ENCODE results near the gene VAMP1.

VAMP1 gene

DNA sequence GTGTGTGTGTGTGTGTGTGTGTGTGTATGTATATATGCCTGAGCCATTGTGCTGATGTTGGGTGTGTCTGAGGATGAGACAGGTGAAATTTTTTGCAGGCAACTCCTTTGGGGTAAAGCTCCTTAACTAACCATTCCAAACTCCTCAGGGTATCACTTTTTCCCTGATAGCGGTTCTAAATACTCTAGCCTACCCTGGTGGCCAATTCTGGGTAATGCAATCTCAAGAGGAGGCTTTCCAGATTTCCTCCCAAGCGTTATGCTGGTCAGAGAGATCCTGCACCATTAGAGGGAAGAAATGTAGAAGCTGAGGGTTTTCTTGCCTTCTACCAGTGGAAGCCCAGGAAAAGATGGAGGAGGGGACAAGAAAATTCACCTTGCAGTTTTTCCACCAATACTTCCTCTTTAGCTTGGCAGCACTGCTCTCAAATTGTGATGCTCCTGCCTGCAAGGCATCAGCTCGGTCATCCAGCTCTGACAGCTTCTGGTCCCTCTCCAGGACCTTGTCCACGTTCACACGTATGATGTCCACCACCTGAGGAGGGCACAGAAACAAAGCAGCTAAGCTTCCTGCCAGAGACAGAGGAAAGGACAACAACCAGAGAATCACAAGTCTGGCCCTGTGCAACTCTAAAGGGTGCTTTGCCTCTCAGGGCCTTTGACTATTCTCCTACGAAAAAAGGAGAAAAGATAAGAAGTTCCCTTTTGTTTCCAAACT lies 4.9 kb downstream of the VAMP1 start:
- no peak for TF ChIP-seq TAF1 (IDR thresholded peaks at IDR 0.05; ENCODE audit: borderline replicate concordance, insufficient read depth, low read length)
- no peak for TF ChIP-seq FOXP2 (optimal IDR thresholded peaks at IDR 0.05; ENCODE audit: borderline replicate concordance, extremely low read depth, extremely low read length, insufficient read depth)
- TF ChIP-seq SIN3A (IDR thresholded peaks at IDR 0.05; ENCODE audit: borderline replicate concordance, insufficient read depth, low read length), result no peak
- TF ChIP-seq, protein P1, sequence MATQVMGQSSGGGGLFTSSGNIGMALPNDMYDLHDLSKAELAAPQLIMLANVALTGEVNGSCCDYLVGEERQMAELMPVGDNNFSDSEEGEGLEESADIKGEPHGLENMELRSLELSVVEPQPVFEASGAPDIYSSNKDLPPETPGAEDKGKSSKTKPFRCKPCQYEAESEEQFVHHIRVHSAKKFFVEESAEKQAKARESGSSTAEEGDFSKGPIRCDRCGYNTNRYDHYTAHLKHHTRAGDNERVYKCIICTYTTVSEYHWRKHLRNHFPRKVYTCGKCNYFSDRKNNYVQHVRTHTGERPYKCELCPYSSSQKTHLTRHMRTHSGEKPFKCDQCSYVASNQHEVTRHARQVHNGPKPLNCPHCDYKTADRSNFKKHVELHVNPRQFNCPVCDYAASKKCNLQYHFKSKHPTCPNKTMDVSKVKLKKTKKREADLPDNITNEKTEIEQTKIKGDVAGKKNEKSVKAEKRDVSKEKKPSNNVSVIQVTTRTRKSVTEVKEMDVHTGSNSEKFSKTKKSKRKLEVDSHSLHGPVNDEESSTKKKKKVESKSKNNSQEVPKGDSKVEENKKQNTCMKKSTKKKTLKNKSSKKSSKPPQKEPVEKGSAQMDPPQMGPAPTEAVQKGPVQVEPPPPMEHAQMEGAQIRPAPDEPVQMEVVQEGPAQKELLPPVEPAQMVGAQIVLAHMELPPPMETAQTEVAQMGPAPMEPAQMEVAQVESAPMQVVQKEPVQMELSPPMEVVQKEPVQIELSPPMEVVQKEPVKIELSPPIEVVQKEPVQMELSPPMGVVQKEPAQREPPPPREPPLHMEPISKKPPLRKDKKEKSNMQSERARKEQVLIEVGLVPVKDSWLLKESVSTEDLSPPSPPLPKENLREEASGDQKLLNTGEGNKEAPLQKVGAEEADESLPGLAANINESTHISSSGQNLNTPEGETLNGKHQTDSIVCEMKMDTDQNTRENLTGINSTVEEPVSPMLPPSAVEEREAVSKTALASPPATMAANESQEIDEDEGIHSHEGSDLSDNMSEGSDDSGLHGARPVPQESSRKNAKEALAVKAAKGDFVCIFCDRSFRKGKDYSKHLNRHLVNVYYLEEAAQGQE (IDR thresholded peaks at IDR 0.05; ENCODE audit: insufficient read depth in 1 of 2, low read depth in 2 of 2, low read length in 2 of 2), result no peak
- no peak for TF ChIP-seq POLR2AphosphoS5 (IDR thresholded peaks at IDR 0.05; ENCODE audit: low read depth, low read length)

DNA sequence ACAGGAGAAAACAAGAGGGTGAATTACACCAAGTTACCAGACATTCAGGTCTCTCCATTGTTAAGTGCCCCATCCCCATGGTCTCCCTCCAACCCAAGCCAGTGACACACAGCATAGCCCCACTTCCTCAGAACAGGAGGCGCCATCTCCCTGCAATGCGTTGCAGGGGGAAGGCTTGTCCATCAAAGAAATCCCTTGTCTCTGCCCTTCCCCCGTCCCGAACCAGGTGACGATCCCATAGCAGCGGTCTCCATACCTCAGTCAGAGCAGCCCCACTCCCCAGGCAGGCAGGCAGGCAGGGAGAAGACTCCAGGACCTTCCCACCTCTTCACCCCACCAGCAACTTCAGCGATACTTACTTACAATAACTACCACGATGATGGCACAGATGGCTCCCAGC lies 5.9 kb downstream of the VAMP1 start:
- TF ChIP-seq FOXP2 (optimal IDR thresholded peaks at IDR 0.05; ENCODE audit: borderline replicate concordance, extremely low read depth, extremely low read length, insufficient read depth) (no peak), SIN3A (IDR thresholded peaks at IDR 0.05; ENCODE audit: borderline replicate concordance, insufficient read depth, low read length) (no peak), TAF1 (IDR thresholded peaks at IDR 0.05; ENCODE audit: borderline replicate concordance, insufficient read depth, low read length) (no peak), POLR2AphosphoS5 (IDR thresholded peaks at IDR 0.05; ENCODE audit: low read depth, low read length) (no peak)
- TF ChIP-seq, protein P1 (IDR thresholded peaks at IDR 0.05; ENCODE audit: insufficient read depth in 1 of 2, low read depth in 2 of 2, low read length in 2 of 2), result no peak

DNA sequence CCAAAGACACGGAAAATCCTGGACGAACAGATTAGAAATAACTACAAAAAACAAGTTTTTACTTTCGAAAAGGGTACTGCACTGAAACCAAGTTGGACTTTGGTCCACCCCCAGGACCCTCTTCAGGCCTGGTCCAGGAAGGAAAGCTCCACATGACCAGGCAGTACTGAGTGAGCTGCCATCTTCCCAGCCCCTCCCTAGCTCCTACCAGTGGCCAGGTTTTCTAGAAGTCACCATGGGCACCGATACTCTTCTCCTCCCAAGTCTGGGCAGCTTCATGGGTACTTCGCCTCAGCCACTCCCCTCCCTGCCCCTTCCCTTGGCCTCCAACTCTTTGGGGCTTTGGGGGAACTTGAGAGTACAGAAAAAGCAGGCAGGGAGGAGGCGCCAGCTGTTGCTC lies 6.6 kb downstream of the VAMP1 start:
- TF ChIP-seq SIN3A (IDR thresholded peaks at IDR 0.05; ENCODE audit: borderline replicate concordance, insufficient read depth, low read length), result no peak
- no peak for TF ChIP-seq FOXP2 (optimal IDR thresholded peaks at IDR 0.05; ENCODE audit: borderline replicate concordance, extremely low read depth, extremely low read length, insufficient read depth)
- TF ChIP-seq, protein P1 (IDR thresholded peaks at IDR 0.05; ENCODE audit: insufficient read depth in 1 of 2, low read depth in 2 of 2, low read length in 2 of 2), result no peak
- TF ChIP-seq POLR2AphosphoS5 (IDR thresholded peaks at IDR 0.05; ENCODE audit: low read depth, low read length), result no peak
- TF ChIP-seq TAF1 (IDR thresholded peaks at IDR 0.05; ENCODE audit: borderline replicate concordance, insufficient read depth, low read length), result no peak

DNA sequence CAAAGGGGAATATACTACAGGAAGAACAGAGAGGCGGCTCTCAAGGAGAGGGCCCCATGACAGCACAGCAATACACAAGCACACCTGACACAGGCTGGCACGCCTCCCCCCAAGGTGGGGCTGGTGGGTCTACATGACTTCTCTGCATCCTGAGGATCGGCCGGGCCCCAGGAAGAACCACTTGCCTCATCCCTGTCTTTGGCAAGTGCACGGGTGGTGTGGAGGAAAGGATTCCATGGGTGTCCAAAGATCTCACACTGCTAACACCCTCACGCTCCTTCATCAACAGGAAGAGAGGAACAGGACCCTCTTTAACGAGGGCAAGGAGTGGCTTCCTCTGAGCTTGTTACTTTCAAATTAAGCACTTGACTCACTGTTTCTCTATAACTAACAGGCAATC lies 7.3 kb downstream of the VAMP1 start:
- TF ChIP-seq, protein P1 (IDR thresholded peaks at IDR 0.05; ENCODE audit: insufficient read depth in 1 of 2, low read depth in 2 of 2, low read length in 2 of 2), result no peak
- TF ChIP-seq FOXP2 (optimal IDR thresholded peaks at IDR 0.05; ENCODE audit: borderline replicate concordance, extremely low read depth, extremely low read length, insufficient read depth), result no peak
- no peak for TF ChIP-seq TAF1 (IDR thresholded peaks at IDR 0.05; ENCODE audit: borderline replicate concordance, insufficient read depth, low read length)
- no peak for TF ChIP-seq SIN3A (IDR thresholded peaks at IDR 0.05; ENCODE audit: borderline replicate concordance, insufficient read depth, low read length)
- TF ChIP-seq POLR2AphosphoS5 (IDR thresholded peaks at IDR 0.05; ENCODE audit: low read depth, low read length), result no peak
